Retinal pigment epithelial cell (primary cell): Measurements from ENCODE around the gene RGPD8.
A peak's percentile ranks its signal among the peaks of the same experiment; 100 is the strongest.
"Not testable (repeated sequence)": the region's sequence is repeated elsewhere in the genome, so short reads cannot be mapped to it uniquely, and the experiment has no call there.

Experiments used
- DNase-seq: peaks from one replicate; pipeline ENCODE4 v3.0.0-alpha.2; 2010; ENCODE audit warnings: low read depth
- H3K4me3 ChIP-seq: 2 replicates; pipeline ENCODE4 v1.5.1; 2011; ENCODE audit warnings: mild to moderate bottlenecking, low read length, control low read depth, moderate library complexity
- CTCF ChIP-seq: conservative IDR thresholded peaks from 2 replicates; pipeline ENCODE4 v1.5.1; 2011; ENCODE audit warnings: low read depth, low read length, control low read depth, inconsistent platforms

The RGPD8 gene

DNA sequence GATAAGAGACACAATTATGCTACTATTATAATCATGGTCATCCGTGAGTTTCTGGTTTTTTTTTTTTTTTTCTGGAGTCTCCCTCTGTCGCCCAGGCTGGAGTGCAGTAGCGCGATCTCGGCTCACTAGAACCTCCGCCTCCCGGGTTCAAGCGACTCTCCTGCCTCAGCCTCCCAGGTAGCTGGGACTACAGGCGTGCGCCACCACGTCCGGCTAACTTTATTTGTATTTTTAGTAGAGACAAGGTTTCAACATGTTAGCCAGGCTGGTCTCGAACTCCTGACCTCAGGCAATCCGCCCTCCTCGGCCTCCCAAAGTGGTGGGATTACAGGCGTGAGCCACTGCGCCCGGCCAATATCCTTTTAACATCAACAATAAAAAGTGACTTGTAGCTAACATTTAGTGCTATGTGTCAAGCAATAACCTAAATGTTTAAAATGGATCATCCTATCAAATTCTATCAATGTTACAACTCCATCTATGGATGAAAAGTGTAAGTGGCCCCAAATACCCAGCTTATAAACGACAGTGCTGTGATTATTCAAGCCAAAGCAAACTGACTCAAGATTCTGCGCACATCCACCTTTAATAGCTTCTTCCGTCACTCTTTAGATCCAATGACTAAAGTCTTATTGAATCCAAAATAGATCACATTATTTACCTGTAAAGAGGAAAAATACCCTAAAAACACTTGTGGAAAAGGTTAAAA lies 1.7 kb downstream of the RGPD8 start:
- not testable (repeated sequence) for H3K4me3 ChIP-seq, DNase-seq

DNA sequence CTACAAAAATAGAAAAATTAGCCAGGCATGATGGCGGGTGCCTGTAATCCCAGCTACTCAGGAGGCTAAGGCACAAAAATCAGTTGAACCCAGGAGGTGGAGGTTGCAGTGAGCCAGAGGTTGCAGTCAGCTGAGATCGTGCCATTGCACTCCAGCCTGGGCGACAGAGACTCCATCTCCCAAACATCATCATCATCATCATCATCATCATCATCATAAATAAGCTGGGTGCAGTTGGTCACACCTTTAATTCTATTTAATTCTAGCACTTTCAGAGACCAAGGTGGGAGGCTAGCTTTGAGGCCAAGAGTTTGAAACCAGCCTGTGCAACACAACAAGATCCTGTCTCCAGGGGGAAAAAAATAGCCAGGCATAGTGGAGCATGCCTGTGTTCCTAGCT lies 8.9 kb downstream of the RGPD8 start:
- not testable (repeated sequence) for H3K4me3 ChIP-seq, DNase-seq

GRCh38 chr2:112416860-112417259 lies 16.6 kb downstream of the RGPD8 start:
- H3K4me3 ChIP-seq, DNase-seq: not testable (repeated sequence)

DNA sequence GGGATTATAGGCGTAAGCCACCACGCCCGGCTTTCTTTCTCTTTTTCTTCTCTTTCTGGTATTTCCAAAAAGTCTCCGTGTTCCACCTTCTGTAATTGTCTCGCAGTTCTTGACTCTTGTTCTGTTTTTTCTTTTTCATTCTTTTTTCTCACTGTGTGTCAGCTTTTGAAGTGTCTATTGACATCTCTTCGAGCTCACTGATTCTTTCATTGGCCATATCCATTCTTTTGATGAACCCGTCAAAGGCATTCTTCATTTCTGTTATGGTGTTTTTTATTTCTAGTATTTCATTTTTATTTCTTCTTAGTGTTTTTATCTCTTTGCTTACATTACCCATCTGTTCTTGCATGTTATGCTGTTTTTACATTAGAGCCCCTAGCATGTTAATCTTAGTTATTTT lies 73.4 kb downstream of the RGPD8 start:
- not testable (repeated sequence) for H3K4me3 ChIP-seq, DNase-seq

DNA sequence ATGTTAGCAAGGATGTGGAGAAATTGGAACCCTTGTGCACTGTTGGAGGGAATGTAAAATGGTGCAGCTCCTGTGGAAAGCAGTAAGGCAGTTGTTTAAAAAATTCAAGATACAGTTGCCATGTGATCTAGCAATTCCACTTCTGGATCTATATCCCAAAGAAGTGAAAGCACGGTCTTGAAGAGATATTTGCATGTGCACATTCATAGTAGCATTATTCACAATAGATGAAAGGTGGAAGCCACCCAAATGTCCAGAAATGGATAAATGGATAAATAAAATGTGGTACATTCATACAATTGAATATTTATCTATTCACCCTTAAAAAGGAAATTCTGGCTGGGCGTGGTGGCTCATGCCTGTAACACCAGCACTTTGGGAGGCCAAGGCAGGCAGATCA lies 79.1 kb downstream of the RGPD8 start:
- not testable (repeated sequence) for H3K4me3 ChIP-seq, DNase-seq

- DNase-seq, H3K4me3 ChIP-seq: not testable (repeated sequence)
Measured at GRCh38 chr2:112352809-112353603, 80.4 kb downstream of the RGPD8 start.

DNA sequence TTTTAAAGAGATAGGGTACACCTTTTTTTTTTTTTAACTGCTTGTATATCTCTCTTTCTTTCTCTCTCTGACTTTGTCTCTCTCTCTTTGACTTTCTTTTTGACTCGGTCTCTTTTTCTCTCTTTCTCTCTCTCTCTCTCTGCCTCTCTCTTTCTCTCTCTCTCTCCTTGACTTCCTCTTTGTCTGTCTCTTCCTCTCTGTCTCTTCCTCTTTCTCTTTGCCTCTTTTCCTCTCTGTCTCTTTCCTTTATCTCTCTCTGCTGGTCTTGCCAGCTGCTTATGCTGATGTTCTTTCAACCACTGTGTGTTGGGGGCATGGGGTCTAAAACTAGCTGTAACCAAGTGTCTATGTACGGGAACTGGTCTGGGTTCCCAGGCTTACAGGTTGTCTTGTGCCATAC lies 81.2 kb downstream of the RGPD8 start:
- not testable (repeated sequence) for DNase-seq

GRCh38 chr2:112345030-112346027 lies 88.1 kb downstream of the RGPD8 start:
- DNase-seq = no peak
- peak; percentile 13 for TF ChIP-seq CTCF
- no peak overlapping the region for H3K4me3 ChIP-seq

More for the DNA sequence above, 81.2 kb downstream of the RGPD8 start:
- not testable (repeated sequence) for H3K4me3 ChIP-seq

- TF ChIP-seq CTCF = no peak
- DNase-seq = no peak
- H3K4me3 ChIP-seq = no peak overlapping the region
Measured at GRCh38 chr2:112343827-112344585, 89.4 kb downstream of the RGPD8 start.

DNA sequence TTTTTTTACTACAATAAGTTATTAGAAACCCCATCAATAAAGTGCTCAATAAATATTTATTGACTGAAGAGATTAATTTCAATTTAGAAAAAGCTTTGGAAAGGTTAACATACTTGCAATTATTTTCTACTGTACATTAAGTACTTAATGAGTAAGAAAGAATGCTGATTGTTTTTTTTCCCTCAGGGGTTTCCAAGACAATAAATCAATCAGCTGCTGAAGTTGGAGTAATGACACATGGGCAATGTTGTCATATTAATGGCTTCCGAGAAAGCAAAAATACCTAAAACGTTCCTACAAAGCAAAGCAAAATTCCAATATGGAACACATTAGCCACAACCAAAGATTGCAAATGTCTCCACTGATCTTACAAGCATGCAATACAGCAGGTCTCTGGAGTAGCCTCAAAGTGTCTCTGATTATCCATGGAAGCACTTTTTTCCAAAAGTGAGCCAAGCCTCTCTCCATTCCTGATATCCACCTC lies 91.3 kb downstream of the RGPD8 start:
- no peak for TF ChIP-seq CTCF
- no peak overlapping the region for H3K4me3 ChIP-seq
- no peak for DNase-seq
